ENCODE data around the gene ANKRD34C. TPM values are rescaled to one million over a fixed set of nuclear protein-coding genes. Genes with fewer than 3 reads are reported as not detected.

The ANKRD34C gene
- total and polyA plus RNA-seq, 7 donors, result under 0.01 TPM; not detected in 6

- no peak for DNase-seq
- Histone ChIP-seq H3K9me3 (no peaks in the 10 kb centered on the region), H3K27ac (no peak overlapping the region), H3K4me1 (no peaks in the 10 kb centered on the region), H3K27me3 (no peaks in the 10 kb centered on the region), H3K36me3 (no peaks in the 10 kb centered on the region), H3K4me3 (no peak overlapping the region)
- intact Hi-C loops (cut with DNase I), result no loop called here
- 70% methylated on average over 3 of the region's 3 CpGs for WGBS, 2 donors
- TF ChIP-seq EP300 (IDR thresholded peaks at IDR 0.05) (no peak), POLR2A (IDR thresholded peaks at IDR 0.05) (no peak), POLR2AphosphoS5 (IDR thresholded peaks at IDR 0.05) (no peak), CTCF (IDR thresholded peaks at IDR 0.05) (no peak)
These were observed 16.4 kb upstream of the ANKRD34C start for GRCh38 chr15:79265987-79266579.

GRCh38 chr15:79283252-79284048, 928 bp downstream of the ANKRD34C start:
- Histone ChIP-seq H3K36me3 (no peaks in the 10 kb centered on the region), H3K27me3 (peaks cover 10 to 65% (median 34%) of the 10 kb centered on the region in 3 donors), H3K4me1 (no peaks in the 10 kb centered on the region), H3K9me3 (peaks cover 0 to 4% (median 1%) of the 10 kb centered on the region in 4 donors), H3K4me3 (no peak overlapping the region), H3K27ac (no peak overlapping the region)
- no peak for DNase-seq
- WGBS, 2 donors, result 14 to 23% methylated on average over 46 of the region's 46 CpGs
- TF ChIP-seq CTCF (IDR thresholded peaks at IDR 0.05) (no peak), EP300 (IDR thresholded peaks at IDR 0.05) (no peak), POLR2AphosphoS5 (IDR thresholded peaks at IDR 0.05) (no peak), POLR2A (IDR thresholded peaks at IDR 0.05) (no peak)
- intact Hi-C loops (cut with DNase I), result no loop called here

GRCh38 chr15:79290642-79291275, 8.2 kb downstream of the ANKRD34C start:
- intact Hi-C loops (cut with DNase I), result no loop called here
- no peak overlapping the region for H3K27ac ChIP-seq

GRCh38 chr15:79292011-79292410, 9.5 kb downstream of the ANKRD34C start:
- H3K27ac ChIP-seq, result no peak overlapping the region
- H3K9me3 ChIP-seq, result no peaks in the 10 kb centered on the region
- 86 to 92% methylated on average over 4 of the region's 4 CpGs for WGBS, 2 donors
- DNase-seq, result no peak
- H3K4me3 ChIP-seq, result no peak overlapping the region
- no peak for TF ChIP-seq POLR2AphosphoS5 (IDR thresholded peaks at IDR 0.05)
- no peaks in the 10 kb centered on the region for H3K36me3 ChIP-seq
- H3K4me1 ChIP-seq, result no peaks in the 10 kb centered on the region
- H3K27me3 ChIP-seq, result no peaks in the 10 kb centered on the region
- intact Hi-C loops (cut with DNase I), result no loop called here

More at GRCh38 chr15:79290642-79291275, 8.2 kb downstream of the ANKRD34C start:
- H3K27me3 ChIP-seq, result peaks cover 0 to 9% (median 0%) of the 10 kb centered on the region in 3 donors
- WGBS, 2 donors, result 53 to 64% methylated on average over 6 of the region's 6 CpGs
- DNase-seq, result no peak
- no peaks in the 10 kb centered on the region for H3K36me3 ChIP-seq
- H3K4me3 ChIP-seq, result no peak overlapping the region
- no peaks in the 10 kb centered on the region for H3K9me3 ChIP-seq
- H3K4me1 ChIP-seq, result no peaks in the 10 kb centered on the region
- TF ChIP-seq POLR2A (IDR thresholded peaks at IDR 0.05) (no peak), POLR2AphosphoS5 (IDR thresholded peaks at IDR 0.05) (no peak), CTCF (IDR thresholded peaks at IDR 0.05) (no peak), EP300 (IDR thresholded peaks at IDR 0.05) (no peak)

- 70 to 73% methylated on average over 7 of the region's 7 CpGs for WGBS, 2 donors
- Histone ChIP-seq H3K36me3 (no peaks in the 10 kb centered on the region), H3K27ac (no peak overlapping the region), H3K4me3 (no peak overlapping the region), H3K9me3 (no peaks in the 10 kb centered on the region), H3K27me3 (no peaks in the 10 kb centered on the region), H3K4me1 (no peaks in the 10 kb centered on the region)
- DNase-seq, result no peak
- TF ChIP-seq CTCF (IDR thresholded peaks at IDR 0.05) (no peak), POLR2AphosphoS5 (IDR thresholded peaks at IDR 0.05) (no peak), POLR2A (IDR thresholded peaks at IDR 0.05) (no peak), EP300 (IDR thresholded peaks at IDR 0.05) (no peak)
- intact Hi-C loops (cut with DNase I), result no loop called here
These were observed 11.6 kb downstream of the ANKRD34C start for GRCh38 chr15:79294075-79294474.

All from sigmoid colon (tissue), 7 donors.